Keratinocyte (primary cell): ENCODE data around the gene TMEM30A. TPM values are rescaled to one million over a fixed set of nuclear protein-coding genes. Genes with fewer than 3 reads are reported as not detected.

Source experiments
- DNase-seq: peaks from one replicate; pipeline ENCODE4 v3.0.0-alpha.2; 2011; ENCODE audit warnings: low read depth, missing footprints, low spot score
- FAIRE-seq: peaks from 2 replicates; lab custom pipeline; 2011; peaks lifted over from hg19 to GRCh38; lab: Jason Lieb, UNC
- H2AFZ ChIP-seq: 2 replicates; pipeline ENCODE4 v1.6.0; 2012; ENCODE audit warnings: low read length, control low read depth, inconsistent platforms; ENCODE audit not compliant: control insufficient read depth
- H3K27ac ChIP-seq: 2 replicates; pipeline ENCODE4 v1.5.1; 2011; ENCODE audit warnings: low read length; ENCODE audit not compliant: control insufficient read depth, insufficient read depth
- H3K27me3 ChIP-seq: 3 replicates; pipeline ENCODE4 v1.6.0; 2011; ENCODE audit warnings: low read length; ENCODE audit not compliant: control insufficient read depth, insufficient read depth; ENCODE audit errors: extremely low read depth
- H3K36me3 ChIP-seq, 2 experiments: 2 replicates in 1 of 2; 3 replicates in 1 of 2; pipeline ENCODE4 v1.5.1; 2011; ENCODE audit warnings: low read length in 2 of 2, mild to moderate bottlenecking in 1 of 2; ENCODE audit not compliant: control insufficient read depth in 2 of 2, insufficient read depth in 2 of 2; ENCODE audit errors: extremely low read depth in 1 of 2
- H3K4me1 ChIP-seq: 3 replicates; pipeline ENCODE4 v1.5.1; 2011; ENCODE audit warnings: low read length; ENCODE audit not compliant: control insufficient read depth, insufficient read depth; ENCODE audit errors: extremely low read depth
- H3K4me2 ChIP-seq: 3 replicates; pipeline ENCODE4 v1.6.0; 2011; ENCODE audit warnings: low read depth, low read length; ENCODE audit not compliant: control insufficient read depth, insufficient read depth; ENCODE audit errors: extremely low read depth
- H3K4me3 ChIP-seq, 3 experiments: fragments of 200-600 bp in 1 of 3; sonication (generic) in 1 of 3; 2 replicates in 2 of 3; 3 replicates in 1 of 3; pipeline ENCODE4 v1.5.1; 2011 to 2016; ENCODE audit warnings: low read length in 3 of 3, mild to moderate bottlenecking in 3 of 3, control low read depth in 2 of 3, inconsistent platforms in 1 of 3, low read depth in 1 of 3, mixed read lengths in 1 of 3, mixed run types in 1 of 3, moderate library complexity in 1 of 3; ENCODE audit not compliant: control insufficient read depth in 2 of 3, insufficient read depth in 2 of 3; ENCODE audit errors: extremely low read depth in 1 of 3
- H3K79me2 ChIP-seq: 2 replicates; pipeline ENCODE4 v1.6.0; 2012; ENCODE audit warnings: low read length; ENCODE audit not compliant: control insufficient read depth, insufficient read depth
- H3K9ac ChIP-seq: 3 replicates; pipeline ENCODE4 v1.6.0; 2011; ENCODE audit warnings: low read length; ENCODE audit not compliant: control insufficient read depth, insufficient read depth; ENCODE audit errors: extremely low read depth
- H3K9me1 ChIP-seq: 3 replicates; pipeline ENCODE4 v1.6.0; 2011; ENCODE audit warnings: low read length; ENCODE audit not compliant: control insufficient read depth, insufficient read depth; ENCODE audit errors: extremely low read depth
- H3K9me3 ChIP-seq: 2 replicates; pipeline ENCODE4 v1.5.1; 2012; ENCODE audit warnings: low read depth, low read length; ENCODE audit not compliant: control insufficient read depth
- H4K20me1 ChIP-seq: 3 replicates; pipeline ENCODE4 v1.6.0; 2011; ENCODE audit warnings: low read length; ENCODE audit not compliant: control insufficient read depth, insufficient read depth; ENCODE audit errors: extremely low read depth
- CTCF ChIP-seq, 3 experiments: IDR thresholded peaks in 1 of 3; conservative IDR thresholded peaks in 1 of 3; optimal IDR thresholded peaks in 1 of 3; 2 replicates in 2 of 3; 3 replicates in 1 of 3; pipeline versions ENCODE3 to v1.5.1; 2011; ENCODE audit warnings: low read length in 3 of 3, mild to moderate bottlenecking in 3 of 3, moderate library complexity in 2 of 3, control low read depth in 1 of 3, inconsistent platforms in 1 of 3; ENCODE audit not compliant: insufficient read depth in 2 of 3; ENCODE audit errors: extremely low read depth in 1 of 3
- EZH2 ChIP-seq: IDR thresholded peaks from one replicate; pipeline ENCODE4 v1.6.1; 2012; ENCODE audit warnings: inconsistent platforms, mild to moderate bottlenecking, low read length, moderate library complexity
- dilution Hi-C: fragments of 300-500 bp; cut with MboI; formaldehyde crosslinking; loops from one replicate; pipeline ENCODE4 v1.7.0; 2020; ENCODE audit warnings: low sequenced_read_pairs; ENCODE audit not compliant: extremely low pct_ligation_motif_present
- polyA plus RNA-seq, 5 experiments: library from polyadenylated mRNA; depleted of rRNA in 3 of 5; stranded (reverse) in 3 of 5; stranded (forward) in 1 of 5; unstranded in 1 of 5; fragments of >200 nt; gene quantifications; 1 replicate in 1 of 5; 2 replicates in 3 of 5; 3 replicates in 1 of 5; pipeline versions ENCODE4 v1.2.1 to v1.2.3, GENCODE V29; 2011 to 2012; ENCODE audit warnings: missing spikeins in 2 of 5, low read depth in 1 of 5, low replicate concordance in 1 of 5

TMEM30A gene
- polyA plus RNA-seq, 1 donor (not counting 4 experiments of a cell fraction or from before 2014, with no cell fraction given) = 50.2 TPM

GRCh38 chr6:75221116-75221515, 63.5 kb downstream of the TMEM30A start:
- dilution Hi-C loops = no loop called here
- H2AFZ ChIP-seq = no peak overlapping the region
- TF ChIP-seq EZH2 = no peak
- TF ChIP-seq CTCF (optimal IDR thresholded peaks at IDR 0.05 in 1 of 3, IDR thresholded peaks at IDR 0.05 in 1 of 3, conservative IDR thresholded peaks at IDR 0.05 in 1 of 3; ENCODE audit: extremely low read depth in 1 of 3, insufficient read depth in 2 of 3, low read length in 3 of 3) = no peak

GRCh38 chr6:75220357-75220756, 64.2 kb downstream of the TMEM30A start:
- Histone ChIP-seq H3K36me3 (no peaks in the 10 kb centered on the region), H3K27me3 (no peaks in the 10 kb centered on the region), H3K4me1 (peaks cover 3% of the 10 kb centered on the region), H3K27ac (no peak overlapping the region), H4K20me1 (no peaks in the 10 kb centered on the region), H3K4me3 (no peak overlapping the region), H3K9me3 (no peaks in the 10 kb centered on the region), H2AFZ (peak overlapping the region; percentile 16), H3K9me1 (no peaks in the 10 kb centered on the region), H3K9ac (no peak overlapping the region), H3K4me2 (no peak overlapping the region), H3K79me2 (no peaks in the 10 kb centered on the region)
- dilution Hi-C loops = no loop called here
- no peak for TF ChIP-seq CTCF (optimal IDR thresholded peaks at IDR 0.05 in 1 of 3, IDR thresholded peaks at IDR 0.05 in 1 of 3, conservative IDR thresholded peaks at IDR 0.05 in 1 of 3; ENCODE audit: extremely low read depth in 1 of 3, insufficient read depth in 2 of 3, low read length in 3 of 3)
- TF ChIP-seq EZH2 = no peak
- no peak for FAIRE-seq
- no peak for DNase-seq

More at GRCh38 chr6:75221116-75221515, 63.5 kb downstream of the TMEM30A start:
- Histone ChIP-seq H3K36me3 (no peaks in the 10 kb centered on the region), H3K4me1 (no peaks in the 10 kb centered on the region), H3K27me3 (no peaks in the 10 kb centered on the region), H3K79me2 (no peaks in the 10 kb centered on the region), H3K4me2 (no peak overlapping the region), H4K20me1 (no peaks in the 10 kb centered on the region), H3K4me3 (no peak overlapping the region), H3K27ac (no peak overlapping the region), H3K9ac (no peak overlapping the region), H3K9me3 (no peaks in the 10 kb centered on the region), H3K9me1 (no peaks in the 10 kb centered on the region)
- FAIRE-seq (no peak), DNase-seq (no peak)
